GM06990 (cell line): ENCODE results near the gene RAI14.

Source experiments
- DNase-seq: peaks from one replicate; pipeline ENCODE4 v3.0.0-alpha.2; 2011; ENCODE audit not compliant: insufficient read length; ENCODE audit errors: extremely low read depth
- H3K27me3 ChIP-seq: replicated peaks from 2 replicates; pipeline ENCODE4 v1.6.0; 2011; ENCODE audit warnings: low read length; ENCODE audit not compliant: control insufficient read depth, insufficient read depth
- H3K36me3 ChIP-seq: 2 replicates; pipeline ENCODE4 v1.5.1; 2011; ENCODE audit warnings: low read length; ENCODE audit not compliant: control insufficient read depth, insufficient read depth
- H3K4me3 ChIP-seq: replicated peaks from 2 replicates; pipeline ENCODE4 v1.5.1; 2011; ENCODE audit warnings: low read depth, mild to moderate bottlenecking, control low read depth, low read length
- TF ChIP-seq, protein P1 (sequence below): IDR thresholded peaks from 2 replicates; pipeline ENCODE4 v1.5.1; 2011; ENCODE audit warnings: low read length, control low read depth, mild to moderate bottlenecking, inconsistent platforms; ENCODE audit not compliant: insufficient read depth, poor library complexity, severe bottlenecking

Gene RAI14

DNA sequence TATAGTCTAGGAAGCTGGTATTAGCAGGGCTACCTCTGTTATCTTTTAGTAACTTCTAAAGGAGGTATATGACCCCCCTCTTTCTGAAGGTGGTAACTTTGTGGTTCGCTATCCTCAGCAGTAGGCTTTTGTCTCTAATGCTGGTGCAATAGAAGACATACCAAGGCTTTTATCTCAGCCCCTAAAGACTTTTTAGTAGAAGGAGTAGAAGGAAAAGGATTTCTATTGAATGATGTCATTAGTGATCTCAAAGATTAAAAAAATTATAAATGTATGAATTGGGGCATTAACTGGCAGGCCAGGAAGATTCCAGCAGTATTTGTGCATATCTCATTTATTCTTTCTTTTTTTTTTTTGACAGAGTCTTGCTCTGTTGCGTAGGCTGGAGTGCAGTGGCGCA is 78.2 kb downstream of the RAI14 start:
- DNase-seq: no peak
- Histone ChIP-seq H3K36me3 (no peaks in the 10 kb centered on the region), H3K27me3 (no peaks in the 10 kb centered on the region), H3K4me3 (no peak overlapping the region)
- TF ChIP-seq, protein P1, sequence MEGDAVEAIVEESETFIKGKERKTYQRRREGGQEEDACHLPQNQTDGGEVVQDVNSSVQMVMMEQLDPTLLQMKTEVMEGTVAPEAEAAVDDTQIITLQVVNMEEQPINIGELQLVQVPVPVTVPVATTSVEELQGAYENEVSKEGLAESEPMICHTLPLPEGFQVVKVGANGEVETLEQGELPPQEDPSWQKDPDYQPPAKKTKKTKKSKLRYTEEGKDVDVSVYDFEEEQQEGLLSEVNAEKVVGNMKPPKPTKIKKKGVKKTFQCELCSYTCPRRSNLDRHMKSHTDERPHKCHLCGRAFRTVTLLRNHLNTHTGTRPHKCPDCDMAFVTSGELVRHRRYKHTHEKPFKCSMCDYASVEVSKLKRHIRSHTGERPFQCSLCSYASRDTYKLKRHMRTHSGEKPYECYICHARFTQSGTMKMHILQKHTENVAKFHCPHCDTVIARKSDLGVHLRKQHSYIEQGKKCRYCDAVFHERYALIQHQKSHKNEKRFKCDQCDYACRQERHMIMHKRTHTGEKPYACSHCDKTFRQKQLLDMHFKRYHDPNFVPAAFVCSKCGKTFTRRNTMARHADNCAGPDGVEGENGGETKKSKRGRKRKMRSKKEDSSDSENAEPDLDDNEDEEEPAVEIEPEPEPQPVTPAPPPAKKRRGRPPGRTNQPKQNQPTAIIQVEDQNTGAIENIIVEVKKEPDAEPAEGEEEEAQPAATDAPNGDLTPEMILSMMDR: no peak

DNA sequence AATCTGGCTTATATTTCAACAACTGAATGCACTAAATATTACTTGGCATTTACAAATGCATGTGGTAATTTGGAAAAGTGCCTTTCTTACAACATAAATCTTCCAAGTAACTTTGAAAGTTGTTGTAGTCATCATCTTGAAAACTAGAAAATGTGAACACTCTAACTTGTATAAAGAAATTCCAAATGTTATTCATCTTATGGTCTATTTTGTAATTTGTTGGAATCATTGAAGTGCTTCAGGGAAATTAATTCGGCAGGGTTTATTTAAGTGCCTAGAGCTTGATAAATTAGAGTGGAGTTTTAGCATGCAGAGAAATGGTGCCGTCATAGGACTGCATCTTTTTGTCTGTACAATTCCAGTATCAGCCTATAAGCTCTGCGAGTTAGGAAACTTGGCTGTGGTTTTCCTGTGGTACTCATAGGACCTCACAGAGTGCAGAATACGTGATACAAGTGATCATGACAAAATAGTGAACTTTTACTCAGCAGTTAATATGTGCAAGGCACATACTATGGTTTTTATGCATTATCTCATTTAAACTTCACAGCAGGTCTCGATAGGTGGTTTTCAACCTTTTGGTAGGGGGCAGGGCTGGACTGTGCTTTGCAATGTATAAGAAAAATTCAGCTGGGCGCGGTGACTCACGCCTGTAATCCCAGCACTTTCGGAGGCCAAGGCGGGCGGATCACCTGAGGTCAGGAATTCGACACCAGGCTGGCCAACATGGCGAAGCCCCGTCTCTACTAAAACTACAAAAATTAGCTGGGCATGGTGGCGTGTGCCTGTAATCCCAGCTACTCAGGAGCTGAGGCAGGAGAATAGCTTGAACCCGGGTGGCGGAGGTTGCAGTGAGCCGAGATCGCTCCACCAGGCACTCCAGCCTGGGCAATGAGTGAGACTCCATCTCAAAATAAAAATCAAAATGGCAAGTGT is 79.6 kb downstream of the RAI14 start:
- no peak for DNase-seq
- TF ChIP-seq, protein P1: no peak
- no peaks in the 10 kb centered on the region for H3K27me3 ChIP-seq
- H3K36me3 ChIP-seq: no peaks in the 10 kb centered on the region
- H3K4me3 ChIP-seq: no peak overlapping the region

DNA sequence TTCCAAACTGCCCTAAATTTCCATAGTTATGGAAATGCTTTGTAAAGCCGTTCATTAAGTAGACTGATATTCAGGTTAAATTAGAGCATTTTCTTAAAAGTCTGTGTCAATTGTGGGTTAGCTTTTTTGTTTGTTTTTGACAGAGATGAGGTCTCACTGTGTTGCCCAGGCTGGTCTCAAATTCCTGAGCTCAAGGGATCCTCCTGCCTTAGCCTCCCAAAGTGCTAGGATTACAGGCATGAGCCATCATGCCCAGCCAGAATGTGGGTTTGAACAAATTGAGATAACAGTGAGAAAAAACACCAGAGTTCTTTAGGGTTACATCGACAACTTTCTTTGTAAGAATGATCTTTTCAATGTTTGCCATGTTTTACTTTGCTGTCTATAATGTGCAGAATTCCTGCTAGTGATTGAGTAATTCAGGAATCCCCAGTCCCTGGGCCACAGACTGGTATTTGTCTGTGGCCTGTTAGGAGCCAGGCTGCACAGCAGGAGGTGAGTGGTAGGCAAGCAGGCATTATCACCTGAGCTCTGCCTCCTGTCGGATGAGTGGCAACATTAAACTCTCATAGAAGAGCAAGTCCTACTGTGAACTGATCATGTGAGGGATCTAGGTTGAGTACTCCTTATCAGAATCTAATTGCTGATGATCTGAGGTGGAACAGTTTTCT is 80.5 kb downstream of the RAI14 start:
- no peaks in the 10 kb centered on the region for H3K36me3 ChIP-seq
- H3K27me3 ChIP-seq: no peaks in the 10 kb centered on the region
- TF ChIP-seq, protein P1: no peak
- no peak overlapping the region for H3K4me3 ChIP-seq
- no peak for DNase-seq

DNA sequence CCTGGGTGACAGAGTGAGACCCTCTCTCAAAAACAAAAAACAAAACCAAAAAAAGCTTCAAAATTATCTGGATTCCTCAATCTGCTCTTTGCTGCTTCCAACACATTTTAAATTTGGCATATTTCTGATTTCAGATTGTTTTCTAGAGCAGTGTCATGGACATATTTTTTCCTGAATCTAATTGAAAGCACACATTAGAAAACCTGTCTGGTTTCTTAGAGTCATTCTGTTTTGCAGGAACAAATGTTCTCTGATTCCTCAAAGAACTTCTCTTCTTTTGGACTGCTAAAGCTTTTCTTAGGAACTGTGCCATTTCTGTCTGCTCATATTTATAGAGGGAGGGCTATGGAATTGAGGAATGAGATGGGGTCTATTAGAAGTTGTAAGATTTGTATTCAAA is 81.6 kb downstream of the RAI14 start:
- Histone ChIP-seq H3K36me3 (no peaks in the 10 kb centered on the region), H3K27me3 (no peaks in the 10 kb centered on the region), H3K4me3 (no peak overlapping the region)
- TF ChIP-seq, protein P1: no peak
- no peak for DNase-seq

DNA sequence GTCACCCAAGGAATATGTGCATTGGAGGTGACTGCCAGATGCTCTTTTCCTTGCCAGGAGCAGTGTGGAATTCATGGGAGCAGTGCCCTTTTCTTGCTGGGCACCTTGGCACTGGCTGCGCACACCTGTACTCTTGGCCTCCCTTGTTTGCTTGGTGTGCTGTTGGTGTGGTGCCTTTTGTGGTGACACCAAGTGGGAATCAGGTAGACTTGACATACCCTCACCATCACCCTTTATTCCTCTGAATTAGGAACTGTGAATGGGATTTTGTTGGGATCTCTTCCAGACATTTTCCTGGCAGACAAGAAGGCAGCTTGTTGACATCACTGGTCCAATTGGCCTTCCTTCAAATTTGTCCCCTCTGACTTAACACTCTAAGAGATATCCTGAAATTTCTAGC is 82.3 kb downstream of the RAI14 start:
- TF ChIP-seq, protein P1: no peak
- Histone ChIP-seq H3K36me3 (no peaks in the 10 kb centered on the region), H3K4me3 (no peak overlapping the region), H3K27me3 (no peaks in the 10 kb centered on the region)
- no peak for DNase-seq
